Naive thymus-derived CD4-positive, alpha-beta T cell (primary cell): ENCODE data around the gene HTR4. TPM values are rescaled to one million over a fixed set of nuclear protein-coding genes. Genes with fewer than 3 reads are reported as not detected.

Experiments
- ATAC-seq: fragments of 150-1000 bp; cut with Tn5 transposase; 2 replicates; pipeline ENCODE4 v1.10.0; 2021; ENCODE audit warnings: mild to moderate bottlenecking, moderate library complexity
- CTCF ChIA-PET: fragments of 350-600 bp; sonication (Branson Sonifier 250); formaldehyde crosslinking; loops from one replicate; lab custom pipeline; 2021; ENCODE audit warnings: antibody characterized with exemption; lab: Charles Lee
- POLR2A ChIA-PET: fragments of 350-600 bp; sonication (Branson Sonifier 250); formaldehyde crosslinking; loops from one replicate; lab custom pipeline; 2021; ENCODE audit warnings: antibody characterized with exemption, inconsistent platforms; lab: Charles Lee
- DNase-seq, 9 donors: peaks; one replicate each; pipeline versions ENCODE4 v3.0.0 to v3.0.0-alpha.2; 2020 to 2022; ENCODE audit warnings: mixed read lengths in 1 of 9
- H3K27ac ChIP-seq: one replicate; pipeline ENCODE4 v1.7.0; 2013; ENCODE audit warnings: mild to moderate bottlenecking, low read depth, low read length, moderate library complexity
- H3K27me3 ChIP-seq, 2 donors: one replicate each; pipeline ENCODE4 v1.7.0; 2013; ENCODE audit warnings: low read length in 2 of 2, mild to moderate bottlenecking in 2 of 2, moderate library complexity in 2 of 2; ENCODE audit not compliant: control insufficient read depth in 2 of 2, insufficient read depth in 2 of 2
- H3K36me3 ChIP-seq, 3 experiments: 1 replicate in 2 of 3; 2 replicates in 1 of 3; pipeline ENCODE4 v1.7.0; 2013; ENCODE audit warnings: low read length in 3 of 3, mild to moderate bottlenecking in 3 of 3, moderate library complexity in 1 of 3; ENCODE audit not compliant: insufficient read depth in 3 of 3, control insufficient read depth in 2 of 3
- H3K4me1 ChIP-seq, 2 donors: one replicate each; pipeline ENCODE4 v1.7.0; 2013; ENCODE audit warnings: low read length in 2 of 2, mild to moderate bottlenecking in 2 of 2, moderate library complexity in 1 of 2; ENCODE audit not compliant: control insufficient read depth in 2 of 2, insufficient read depth in 2 of 2
- H3K4me3 ChIP-seq: 2 replicates; pipeline ENCODE4 v1.7.0; 2013; ENCODE audit warnings: mild to moderate bottlenecking, low read length
- H3K9me3 ChIP-seq, 3 experiments: 1 replicate in 2 of 3; 2 replicates in 1 of 3; pipeline ENCODE4 v1.7.0; 2013; ENCODE audit warnings: low read length in 3 of 3; ENCODE audit not compliant: control insufficient read depth in 2 of 3
- H3K27ac Mint-ChIP-seq, 9 donors: one replicate each; pipeline ENCODE4 v1.8.0; 2020 to 2022; ENCODE audit warnings: mixed read lengths in 9 of 9, mild to moderate bottlenecking in 8 of 9, moderate library complexity in 5 of 9, inconsistent platforms in 2 of 9
- H3K27me3 Mint-ChIP-seq, 5 donors: one replicate each; pipeline ENCODE4 v1.8.0; 2021 to 2022; ENCODE audit warnings: mixed read lengths in 5 of 5, mild to moderate bottlenecking in 1 of 5
- H3K36me3 Mint-ChIP-seq, 5 donors: one replicate each; pipeline ENCODE4 v1.8.0; 2020 to 2022; ENCODE audit warnings: mixed read lengths in 5 of 5, mild to moderate bottlenecking in 3 of 5, inconsistent platforms in 1 of 5
- H3K4me1 Mint-ChIP-seq, 7 donors: one replicate each; pipeline ENCODE4 v1.8.0; 2020 to 2022; ENCODE audit warnings: mixed read lengths in 7 of 7, mild to moderate bottlenecking in 3 of 7, inconsistent platforms in 1 of 7
- H3K4me3 Mint-ChIP-seq, 10 donors: one replicate each; pipeline ENCODE4 v1.8.0; 2020 to 2022; ENCODE audit warnings: mild to moderate bottlenecking in 10 of 10, mixed read lengths in 10 of 10, moderate library complexity in 6 of 10, inconsistent platforms in 2 of 10
- H3K9me3 Mint-ChIP-seq, 11 donors: one replicate each; pipeline ENCODE4 v1.8.0; 2020 to 2022; ENCODE audit warnings: mixed read lengths in 11 of 11, mild to moderate bottlenecking in 4 of 11, inconsistent platforms in 1 of 11, moderate library complexity in 1 of 11
- intact Hi-C, 2 donors: fragments of 100-400 bp; cut with micrococcal nuclease; formaldehyde crosslinking; loops; one replicate each; pipeline ENCODE4 v1.15.1; 2023
- polyA plus RNA-seq, 2 donors: library from polyadenylated mRNA; unstranded; fragments of 300-500 nt; fragmentation: Illumina TruSeq; gene quantifications; one replicate each; pipeline ENCODE4 v1.2.3, GENCODE V29; 2021
- total RNA-seq, 6 experiments: library from RNA in 5 of 6; stranded (reverse) in 5 of 6; gene quantifications; 1 replicate in 5 of 6; 2 replicates in 1 of 6; pipeline ENCODE4 v1.2.3 and lab custom pipeline; 2021 to 2026

HTR4 gene, protein sequence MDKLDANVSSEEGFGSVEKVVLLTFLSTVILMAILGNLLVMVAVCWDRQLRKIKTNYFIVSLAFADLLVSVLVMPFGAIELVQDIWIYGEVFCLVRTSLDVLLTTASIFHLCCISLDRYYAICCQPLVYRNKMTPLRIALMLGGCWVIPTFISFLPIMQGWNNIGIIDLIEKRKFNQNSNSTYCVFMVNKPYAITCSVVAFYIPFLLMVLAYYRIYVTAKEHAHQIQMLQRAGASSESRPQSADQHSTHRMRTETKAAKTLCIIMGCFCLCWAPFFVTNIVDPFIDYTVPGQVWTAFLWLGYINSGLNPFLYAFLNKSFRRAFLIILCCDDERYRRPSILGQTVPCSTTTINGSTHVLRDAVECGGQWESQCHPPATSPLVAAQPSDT
- not detected for total RNA-seq
- not detected for polyA plus RNA-seq
- total RNA-seq (lab: John Stamatoyannopoulos, UW): not detected

DNA sequence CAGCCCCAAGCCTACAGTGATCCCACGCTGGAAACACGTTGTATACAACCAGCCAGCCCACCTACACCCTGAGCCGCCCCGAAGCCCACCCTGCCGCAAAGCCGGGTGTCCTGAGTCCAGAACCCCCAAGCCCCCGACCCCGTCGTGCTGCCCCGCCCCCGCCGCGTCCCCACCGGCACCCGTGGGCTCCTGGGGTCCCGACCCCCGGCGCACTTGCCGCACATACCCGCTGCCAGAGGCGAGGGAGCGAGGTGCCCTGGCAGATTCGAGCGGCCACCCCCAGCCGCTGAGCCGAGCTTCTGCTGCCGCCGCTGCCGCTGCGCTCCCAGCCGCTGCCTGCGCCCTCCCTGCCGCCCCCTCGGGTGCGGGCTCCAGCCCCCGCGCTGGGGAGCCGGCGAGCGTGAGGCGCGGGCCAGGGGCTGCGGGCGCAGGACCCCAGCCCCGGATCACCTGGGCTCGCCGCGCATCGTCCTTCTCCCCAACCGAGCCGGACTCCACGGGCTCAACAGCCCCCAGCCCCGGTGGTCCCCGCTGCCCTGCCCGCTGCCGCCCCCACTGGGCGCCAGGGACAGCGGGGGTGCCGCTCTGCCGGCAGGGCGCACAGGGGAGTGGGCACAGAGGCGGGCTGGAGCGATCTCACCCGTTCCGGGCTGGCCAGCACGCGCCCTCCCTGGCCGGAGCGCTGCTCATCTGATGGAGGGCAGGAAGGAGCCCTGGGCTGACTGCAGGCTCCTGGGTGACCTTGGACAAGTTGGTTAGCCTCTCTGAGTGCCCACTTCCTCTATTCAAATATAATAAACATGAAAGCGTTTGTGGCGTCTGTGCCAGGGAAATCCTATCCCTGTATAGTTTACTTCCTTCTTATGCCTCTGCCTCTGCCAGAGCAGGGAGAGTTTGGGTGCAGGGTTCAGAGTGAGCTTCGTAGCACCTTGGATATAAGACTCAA, at the start of gene HTR4:
Gene HTR4 (minus strand): TSS at position 692 of the 946 bp plus-strand sequence. CDS start 17,513 bp downstream, outside the sequence.
- ChIA-PET POLR2A (no interaction called here), CTCF (no interaction called here)
- Histone ChIP-seq H3K4me3 (no peak within 1 kb of the TSS), H3K27ac (no peak within 1 kb of the TSS), H3K36me3 (no peaks in the 10 kb centered on the region), H3K27me3 (peaks cover 0 to 6% of the 10 kb centered on the region in 2 donors), H3K4me1 (no peaks in the 10 kb centered on the region), H3K9me3 (no peaks in the 10 kb centered on the region)
- H3K27ac Mint-ChIP-seq: no peak within 1 kb of the TSS
- ATAC-seq: no peak
- H3K9me3 Mint-ChIP-seq: peaks cover 0 to 4% (median 0%) of the 10 kb centered on the region in 11 donors
- no peak within 1 kb of the TSS for H3K4me3 Mint-ChIP-seq
- no peak for DNase-seq
- H3K36me3 Mint-ChIP-seq: peaks cover 0 to 4% (median 0%) of the 10 kb centered on the region in 5 donors
- intact Hi-C loops: no loop called here
- peaks cover 49 to 65% (median 59%) of the 10 kb centered on the region in 5 donors for H3K27me3 Mint-ChIP-seq
- H3K4me1 Mint-ChIP-seq: peaks cover 0 to 4% (median 0%) of the 10 kb centered on the region in 7 donors

DNA sequence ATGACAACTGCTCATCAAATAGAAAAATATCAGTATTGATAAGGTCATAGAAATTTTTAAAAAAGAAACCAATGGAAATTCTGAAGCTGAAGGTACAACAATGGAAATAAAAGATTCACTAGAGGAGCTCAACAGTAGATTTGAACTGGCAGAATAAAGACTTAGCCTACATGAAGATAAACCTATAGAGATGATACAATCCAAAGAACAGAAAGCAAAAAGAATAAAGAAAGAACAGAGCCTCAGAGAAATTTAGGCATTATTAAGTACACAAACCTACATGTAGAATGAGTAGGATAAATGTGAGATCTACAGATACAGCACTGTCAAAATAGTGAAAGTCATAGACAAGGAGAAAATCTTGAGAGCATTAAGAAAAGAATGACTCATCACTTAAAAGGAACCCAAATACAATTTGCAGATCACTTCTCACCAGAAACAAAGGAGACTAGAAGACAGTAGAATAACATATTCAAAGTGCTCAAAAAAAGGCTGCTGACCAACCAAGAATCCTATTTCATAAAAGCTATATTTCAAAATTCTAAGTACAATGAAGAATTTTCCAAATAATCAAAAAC, 47.8 kb upstream of the HTR4 start:
- Mint-ChIP-seq H3K36me3 (no peaks in the 10 kb centered on the region), H3K27ac (no peak overlapping the region), H3K9me3 (peaks cover 0 to 28% (median 7%) of the 10 kb centered on the region in 11 donors), H3K4me3 (no peak overlapping the region), H3K27me3 (peaks cover 4 to 33% (median 20%) of the 10 kb centered on the region in 5 donors), H3K4me1 (no peaks in the 10 kb centered on the region)
- intact Hi-C loops: no loop called here
- H3K27ac ChIP-seq: no peak overlapping the region
- DNase-seq: no peak
- no peaks in the 10 kb centered on the region for H3K27me3 ChIP-seq
- no peak for ATAC-seq
- CTCF ChIA-PET: interaction anchor here (1.1 kb wide), 1 partner anchor 334 kb away, joined by 3 read pairs; no protein-coding TSS in a partner anchor
- H3K4me3 ChIP-seq: no peak overlapping the region
- H3K36me3 ChIP-seq: no peaks in the 10 kb centered on the region
- no peaks in the 10 kb centered on the region for H3K4me1 ChIP-seq
- POLR2A ChIA-PET: no interaction called here
- H3K9me3 ChIP-seq: no peaks in the 10 kb centered on the region

DNA sequence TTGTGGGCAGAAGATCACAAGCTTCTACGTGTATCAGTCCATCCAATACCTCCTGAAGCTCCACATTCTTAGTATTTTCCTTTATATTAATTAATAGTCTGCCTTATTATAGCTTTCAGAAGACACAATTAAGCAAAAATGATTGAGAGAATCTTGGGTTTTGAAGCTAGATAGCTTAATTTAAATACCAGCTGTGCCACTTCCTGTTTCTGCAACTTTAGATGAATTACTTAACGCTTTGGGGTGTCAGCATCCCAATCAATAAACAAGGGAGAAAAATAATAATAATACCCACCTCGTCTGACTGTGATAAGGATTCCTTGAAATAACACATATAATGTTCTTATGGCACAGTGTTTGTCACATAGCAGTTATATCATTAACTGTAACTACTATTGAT, 44.7 kb upstream of the HTR4 start:
- H3K9me3 ChIP-seq: no peaks in the 10 kb centered on the region
- intact Hi-C loops: no loop called here
- ATAC-seq: no peak
- ChIA-PET POLR2A (no interaction called here), CTCF (no interaction called here)
- Mint-ChIP-seq H3K36me3 (no peaks in the 10 kb centered on the region), H3K4me1 (no peaks in the 10 kb centered on the region), H3K9me3 (peaks cover 0 to 26% (median 7%) of the 10 kb centered on the region in 11 donors), H3K4me3 (no peak overlapping the region), H3K27ac (no peak overlapping the region), H3K27me3 (peaks cover 3 to 33% (median 17%) of the 10 kb centered on the region in 5 donors)
- no peaks in the 10 kb centered on the region for H3K27me3 ChIP-seq
- no peak for DNase-seq
- H3K4me1 ChIP-seq: no peaks in the 10 kb centered on the region
- no peak overlapping the region for H3K27ac ChIP-seq
- H3K36me3 ChIP-seq: no peaks in the 10 kb centered on the region
- no peak overlapping the region for H3K4me3 ChIP-seq

DNA sequence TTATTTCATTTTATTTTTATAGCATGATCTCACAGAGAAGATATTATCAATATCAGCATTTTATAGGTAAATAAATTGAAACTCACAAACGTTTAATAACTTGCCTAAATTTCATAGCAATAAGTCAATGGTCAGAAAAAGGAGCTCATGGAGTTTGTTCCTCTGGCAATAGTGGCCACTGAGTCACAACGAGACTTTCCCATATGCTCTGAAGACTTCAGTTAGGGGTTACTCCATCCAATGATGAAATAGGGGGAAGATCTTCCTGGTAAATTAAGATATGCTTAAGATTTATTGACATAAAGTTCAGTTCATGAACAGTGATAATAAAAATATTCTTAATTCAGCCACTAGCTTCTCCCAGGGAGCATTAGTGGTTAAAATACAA, 43.5 kb upstream of the HTR4 start:
- Mint-ChIP-seq H3K27me3 (peaks cover 0 to 35% (median 16%) of the 10 kb centered on the region in 5 donors), H3K36me3 (no peaks in the 10 kb centered on the region), H3K9me3 (peaks cover 2 to 14% (median 7%) of the 10 kb centered on the region in 11 donors), H3K4me3 (no peak overlapping the region), H3K4me1 (no peaks in the 10 kb centered on the region), H3K27ac (no peak overlapping the region)
- H3K9me3 ChIP-seq: no peaks in the 10 kb centered on the region
- no peak overlapping the region for H3K27ac ChIP-seq
- H3K4me3 ChIP-seq: no peak overlapping the region
- ATAC-seq: no peak
- ChIA-PET CTCF (interaction anchor here (1.4 kb wide), 1 partner anchor 33 kb away, joined by 3 read pairs; no protein-coding TSS in a partner anchor), POLR2A (no interaction called here)
- no peaks in the 10 kb centered on the region for H3K36me3 ChIP-seq
- H3K4me1 ChIP-seq: no peaks in the 10 kb centered on the region
- DNase-seq: no peak
- intact Hi-C loops: no loop called here
- no peaks in the 10 kb centered on the region for H3K27me3 ChIP-seq

DNA sequence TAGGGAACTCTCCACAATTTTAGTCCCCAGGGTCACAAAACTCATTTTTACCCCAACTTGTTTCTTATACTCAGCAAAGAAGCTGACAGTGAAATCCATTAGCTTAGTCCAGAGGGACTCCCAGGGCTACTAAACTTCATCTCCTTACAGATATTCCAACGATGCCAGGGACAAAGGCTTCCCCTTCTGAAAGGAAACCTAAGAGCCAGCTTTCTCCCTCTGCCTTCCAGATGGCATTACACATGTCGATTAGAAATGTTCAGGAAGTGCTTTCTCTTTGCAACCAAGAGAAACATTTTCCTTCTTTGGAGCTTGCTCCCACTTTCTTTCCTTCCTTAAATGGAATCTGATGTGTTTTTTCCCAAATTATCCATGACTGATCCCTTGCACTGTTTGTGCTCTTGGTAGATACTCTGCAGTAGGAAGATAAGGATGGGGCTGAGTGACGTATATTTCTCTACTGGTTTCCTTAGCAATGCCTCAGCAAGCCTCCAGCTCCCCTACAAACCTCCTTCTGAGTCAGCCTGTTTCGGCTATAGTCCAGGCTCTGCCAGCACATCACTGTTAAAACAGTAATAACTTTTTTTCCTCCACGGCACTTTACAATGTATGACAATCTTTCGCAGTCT, 43.0 kb upstream of the HTR4 start:
- Mint-ChIP-seq H3K27ac (no peak overlapping the region), H3K4me1 (no peaks in the 10 kb centered on the region), H3K9me3 (peaks cover 2 to 11% (median 7%) of the 10 kb centered on the region in 11 donors), H3K36me3 (no peaks in the 10 kb centered on the region), H3K4me3 (no peak overlapping the region), H3K27me3 (peaks cover 0 to 35% (median 16%) of the 10 kb centered on the region in 5 donors)
- ChIA-PET CTCF (interaction anchor here (1.4 kb wide), 1 partner anchor 34 kb away, joined by 3 read pairs; no protein-coding TSS in a partner anchor), POLR2A (no interaction called here)
- H3K4me1 ChIP-seq: no peaks in the 10 kb centered on the region
- no peak overlapping the region for H3K27ac ChIP-seq
- intact Hi-C loops: no loop called here
- no peaks in the 10 kb centered on the region for H3K36me3 ChIP-seq
- H3K4me3 ChIP-seq: no peak overlapping the region
- DNase-seq (no peak), ATAC-seq (no peak)
- H3K27me3 ChIP-seq: no peaks in the 10 kb centered on the region
- no peaks in the 10 kb centered on the region for H3K9me3 ChIP-seq
